Kidney (tissue), 14 donors: ENCODE results near the gene POMGNT1. TPM values are rescaled to one million over a fixed set of nuclear protein-coding genes. Genes with fewer than 3 reads are reported as not detected.
A peak's percentile ranks its signal among the peaks of the same experiment; 100 is the strongest.

Source experiments
- DNase-seq, 5 donors: peaks; one replicate each; pipeline ENCODE4 v3.0.0-alpha.2; 2013 to 2020
- FAIRE-seq: peaks from 2 replicates; lab custom pipeline; 2012; peaks lifted over from hg19 to GRCh38; lab: Jason Lieb, UNC
- H3K27ac ChIP-seq, 2 donors: one replicate each; pipeline ENCODE4 v1.7.0; 2013; ENCODE audit warnings: low read depth in 2 of 2, low read length in 2 of 2, inconsistent platforms in 1 of 2
- H3K27me3 ChIP-seq: one replicate; pipeline ENCODE4 v1.7.1; 2013; ENCODE audit warnings: low read length, inconsistent platforms; ENCODE audit not compliant: control insufficient read depth, insufficient read depth
- H3K36me3 ChIP-seq, 3 donors: one replicate each; pipeline versions ENCODE4 v1.7.0 to v1.7.1; 2013; ENCODE audit warnings: low read length in 3 of 3, control low read depth in 1 of 3, inconsistent platforms in 1 of 3; ENCODE audit not compliant: insufficient read depth in 3 of 3, control insufficient read depth in 2 of 3
- H3K4me1 ChIP-seq, 3 donors: one replicate each; pipeline versions ENCODE4 v1.7.0 to v1.7.1; 2013; ENCODE audit warnings: low read length in 3 of 3, inconsistent platforms in 1 of 3, low read depth in 1 of 3; ENCODE audit not compliant: control insufficient read depth in 2 of 3, insufficient read depth in 2 of 3
- H3K4me3 ChIP-seq, 3 donors: one replicate each; pipeline versions ENCODE4 v1.7.0 to v1.8.1; 2013; ENCODE audit warnings: low read length in 3 of 3, control low read depth in 1 of 3, inconsistent platforms in 1 of 3
- H3K9ac ChIP-seq, 3 donors: one replicate each; pipeline versions ENCODE4 v1.7.0 to v1.7.1; 2013; ENCODE audit warnings: low read length in 3 of 3, control low read depth in 1 of 3, inconsistent platforms in 1 of 3
- H3K9me3 ChIP-seq, 3 donors: one replicate each; pipeline versions ENCODE4 v1.7.0 to v1.7.1; 2013; ENCODE audit warnings: low read length in 3 of 3, control low read depth in 1 of 3, inconsistent platforms in 1 of 3; ENCODE audit not compliant: control insufficient read depth in 2 of 3, insufficient read depth in 1 of 3
- intact Hi-C: fragments of 100-400 bp; cut with DNase I; formaldehyde crosslinking; loops from one replicate; pipeline ENCODE4 v1.11.1; 2022
- polyA plus RNA-seq: library from polyadenylated mRNA; stranded (reverse); fragments of 350-450 nt; fragmentation: Illumina TruSeq; extraction: RNeasy Lipid Tissue Mini Kit (QIAGEN cat#74804); gene quantifications from one replicate; pipeline ENCODE4 v1.2.3, GENCODE V29; 2014; ENCODE audit warnings: low read depth, low replicate concordance; ENCODE audit not compliant: insufficient read depth
- total RNA-seq: library from RNA; stranded (reverse); fragmentation: NEBNext Ultra II Directional; extraction: Animal tissue kit (Norgen Biotek cat#: 25700); gene quantifications from one replicate; pipeline ENCODE4 v1.2.1, GENCODE V29; 2021
- TF ChIP-seq, protein P1 (sequence below): IDR thresholded peaks from 3 replicates; pipeline ENCODE4 v1.5.1; 2012; ENCODE audit warnings: mild to moderate bottlenecking, moderate library complexity, borderline replicate concordance; ENCODE audit not compliant: insufficient read depth; ENCODE audit errors: extremely low read depth
- donor health status: control.
- donor health status: control.
- donor health status: control.
- donor health status: control.
- donor health status: control.
- donor health status: DM: yes; HTN: yes; CAD: no.
- donor health status: Normal renal cell carcinoma (clear cell type).

The POMGNT1 gene
- total and polyA plus RNA-seq, 2 donors from 2014 or later: 65.1 to 129 TPM

DNA sequence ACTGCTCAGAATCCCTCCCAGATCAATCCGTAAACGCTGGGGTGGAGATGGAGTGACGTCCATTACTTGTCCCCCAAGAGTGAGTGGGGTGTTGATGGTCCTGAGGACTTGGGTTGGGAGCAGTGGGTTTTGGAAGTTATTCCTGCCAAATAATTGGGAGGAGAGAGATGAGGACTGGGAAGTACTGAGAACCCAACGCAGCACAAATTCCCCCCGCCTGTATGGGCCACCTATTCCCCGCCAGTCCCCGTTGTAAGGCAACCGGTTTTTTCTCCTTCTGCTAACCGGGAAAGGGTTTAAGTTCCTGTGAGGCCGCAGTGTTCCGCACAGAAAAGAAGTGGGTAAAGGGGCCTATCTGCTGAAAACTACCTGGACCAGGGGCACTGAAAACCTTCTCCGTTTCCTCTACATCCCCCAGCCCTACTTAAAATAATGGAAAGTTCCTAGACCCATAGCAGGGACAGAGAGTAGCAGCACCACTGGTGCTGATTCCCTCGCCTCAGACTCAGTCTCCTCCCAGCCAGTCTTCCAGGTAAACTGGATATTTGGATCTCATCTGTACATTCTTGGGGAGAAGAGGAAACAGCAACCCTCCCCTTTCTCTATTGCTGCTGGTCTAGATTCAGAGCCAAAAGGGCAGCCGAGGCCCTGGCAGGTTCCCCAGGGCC lies 5.6 kb upstream of the POMGNT1 start:
- TF ChIP-seq, protein P1, sequence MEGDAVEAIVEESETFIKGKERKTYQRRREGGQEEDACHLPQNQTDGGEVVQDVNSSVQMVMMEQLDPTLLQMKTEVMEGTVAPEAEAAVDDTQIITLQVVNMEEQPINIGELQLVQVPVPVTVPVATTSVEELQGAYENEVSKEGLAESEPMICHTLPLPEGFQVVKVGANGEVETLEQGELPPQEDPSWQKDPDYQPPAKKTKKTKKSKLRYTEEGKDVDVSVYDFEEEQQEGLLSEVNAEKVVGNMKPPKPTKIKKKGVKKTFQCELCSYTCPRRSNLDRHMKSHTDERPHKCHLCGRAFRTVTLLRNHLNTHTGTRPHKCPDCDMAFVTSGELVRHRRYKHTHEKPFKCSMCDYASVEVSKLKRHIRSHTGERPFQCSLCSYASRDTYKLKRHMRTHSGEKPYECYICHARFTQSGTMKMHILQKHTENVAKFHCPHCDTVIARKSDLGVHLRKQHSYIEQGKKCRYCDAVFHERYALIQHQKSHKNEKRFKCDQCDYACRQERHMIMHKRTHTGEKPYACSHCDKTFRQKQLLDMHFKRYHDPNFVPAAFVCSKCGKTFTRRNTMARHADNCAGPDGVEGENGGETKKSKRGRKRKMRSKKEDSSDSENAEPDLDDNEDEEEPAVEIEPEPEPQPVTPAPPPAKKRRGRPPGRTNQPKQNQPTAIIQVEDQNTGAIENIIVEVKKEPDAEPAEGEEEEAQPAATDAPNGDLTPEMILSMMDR: no peak
- H3K36me3 ChIP-seq: no peaks in the 10 kb centered on the region
- intact Hi-C loops: no loop called here
- peak overlapping the region; percentile 60 to 85 (median 71) for H3K4me3 ChIP-seq
- FAIRE-seq (no peak), DNase-seq (no peak)
- H3K27ac ChIP-seq: peak overlapping the region; percentile 84 to 93
- no peaks in the 10 kb centered on the region for H3K27me3 ChIP-seq
- H3K9ac ChIP-seq: peak overlapping the region; percentile 45 to 93 (median 92)
- peaks cover 0 to 7% (median 3%) of the 10 kb centered on the region in 3 donors for H3K4me1 ChIP-seq
- no peaks in the 10 kb centered on the region for H3K9me3 ChIP-seq

DNA sequence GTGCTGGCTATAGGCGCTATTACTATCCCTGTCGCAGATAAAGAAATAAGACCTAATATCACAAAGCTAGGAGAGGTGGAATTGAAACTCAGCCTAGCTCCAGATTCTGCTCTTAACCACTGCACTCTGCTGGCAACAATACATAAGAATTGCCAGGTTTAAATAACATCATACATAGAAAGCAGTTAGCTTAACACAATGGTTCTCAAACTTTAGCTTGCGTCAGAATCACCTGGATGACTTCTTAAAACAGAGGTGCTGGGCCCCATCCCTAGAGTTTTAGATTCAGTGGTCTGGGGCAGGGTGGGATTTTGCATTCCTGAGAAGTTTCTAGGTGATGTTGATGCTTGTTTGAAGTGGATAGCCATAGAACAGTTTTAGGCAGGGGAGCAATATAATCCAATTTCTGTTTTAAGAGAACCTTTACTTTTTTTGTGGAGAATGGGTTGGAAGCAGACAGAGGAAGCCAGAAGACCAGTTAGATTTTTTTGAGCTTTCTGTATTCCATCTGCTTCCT lies 1.1 kb upstream of the POMGNT1 start:
- DNase-seq: no peak
- Histone ChIP-seq H3K27ac (no peak overlapping the region), H3K9ac (no peak overlapping the region), H3K27me3 (no peaks in the 10 kb centered on the region), H3K4me1 (peaks cover 0 to 23% (median 10%) of the 10 kb centered on the region in 3 donors), H3K36me3 (peaks cover 0 to 6% (median 2%) of the 10 kb centered on the region in 3 donors), H3K9me3 (no peaks in the 10 kb centered on the region), H3K4me3 (peak overlapping the region in 1 of 3 donors; percentile 93)
- TF ChIP-seq, protein P1: no peak
- FAIRE-seq: no peak
- intact Hi-C loops: no loop called here

DNA sequence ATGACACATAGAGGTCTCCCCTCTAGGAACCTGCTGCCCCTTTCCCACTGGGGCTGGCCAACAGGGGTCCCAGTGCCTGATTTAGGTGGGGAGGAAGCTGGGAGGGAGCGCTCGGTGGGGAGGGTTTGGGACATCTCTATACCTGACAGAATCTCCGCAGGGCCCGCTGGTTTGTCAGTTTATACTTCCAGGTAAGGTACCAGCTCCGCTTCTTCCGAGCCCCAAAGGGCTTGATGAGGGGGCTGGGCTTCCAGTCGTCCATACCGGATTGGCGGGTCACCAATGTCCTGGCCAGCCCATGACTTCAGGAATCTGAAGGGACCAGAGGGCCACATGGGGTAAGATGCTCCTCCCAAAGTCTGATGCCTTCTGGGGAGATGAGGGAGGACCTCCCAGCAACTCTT lies 672 bp downstream of the POMGNT1 start:
- peaks cover 0 to 23% (median 10%) of the 10 kb centered on the region in 3 donors for H3K4me1 ChIP-seq

More for the DNA sequence above, 672 bp downstream of the POMGNT1 start:
- Histone ChIP-seq H3K9ac (peak overlapping the region; percentile 88 to 99 (median 93)), H3K36me3 (peaks cover 0 to 21% (median 12%) of the 10 kb centered on the region in 3 donors), H3K27me3 (no peaks in the 10 kb centered on the region), H3K27ac (peak overlapping the region; percentile 68 to 81), H3K9me3 (no peaks in the 10 kb centered on the region), H3K4me3 (peak overlapping the region; percentile 93 to 97 (median 96))
- FAIRE-seq (no peak), DNase-seq (no peak)
- TF ChIP-seq, protein P1: no peak
- intact Hi-C loops: no loop called here
